Vagina (tissue), 2 donors: ENCODE results near the gene CCL13. TPM values are rescaled to one million over a fixed set of nuclear protein-coding genes. Genes with fewer than 3 reads are reported as not detected.

Source experiments
- DNase-seq, 2 donors: peaks; one replicate each; pipeline ENCODE4 v3.0.0-alpha.2; 2017; ENCODE audit errors: extremely low spot score in 2 of 2
- H3K27ac ChIP-seq: fragments of 200-600 bp; sonication (generic); one replicate; pipeline ENCODE4 v1.5.1; 2019
- H3K27me3 ChIP-seq: fragments of 200-600 bp; sonication (generic); one replicate; pipeline ENCODE4 v1.5.1; 2019
- H3K36me3 ChIP-seq, 2 donors: fragments of 200-600 bp; sonication (generic); one replicate each; pipeline ENCODE4 v1.5.1; 2017 to 2019
- H3K4me1 ChIP-seq: fragments of 200-600 bp; sonication (generic); one replicate; pipeline ENCODE4 v1.5.1; 2019
- H3K4me3 ChIP-seq, 2 donors: fragments of 200-600 bp; sonication (generic); 1 replicate in 1 of 2; 2 replicates in 1 of 2; pipeline ENCODE4 v1.5.1; 2016 to 2019
- H3K9me3 ChIP-seq: fragments of 200-600 bp; sonication (generic); one replicate; pipeline ENCODE4 v1.5.1; 2019
- CTCF ChIP-seq, 3 experiments: fragments of 450-650 bp in 2 of 3; fragments of 200-600 bp in 1 of 3; sonication (generic) in 1 of 3; IDR thresholded peaks; one replicate each; pipeline ENCODE4 v1.5.1; 2017 to 2019; ENCODE audit warnings: antibody characterized with exemption in 3 of 3, mild to moderate bottlenecking in 2 of 3, moderate library complexity in 2 of 3
- POLR2A ChIP-seq, 2 donors: fragments of 450-650 bp; IDR thresholded peaks; one replicate each; pipeline ENCODE4 v1.6.1; 2017; ENCODE audit warnings: antibody characterized with exemption in 2 of 2, mild to moderate bottlenecking in 2 of 2, moderate library complexity in 2 of 2
- POLR2AphosphoS5 ChIP-seq, 2 donors: sonication (generic); formaldehyde crosslinking; IDR thresholded peaks; one replicate each; pipeline ENCODE4 v1.9.0; 2017; ENCODE audit warnings: antibody characterized with exemption in 2 of 2, mild to moderate bottlenecking in 2 of 2, low read depth in 1 of 2; ENCODE audit not compliant: insufficient read depth in 1 of 2
- intact Hi-C: fragments of 100-400 bp; cut with DNase I; formaldehyde crosslinking; loops from one replicate; pipeline ENCODE4 v1.15.1; 2023
- total RNA-seq: library from RNA; depleted of rRNA; stranded (reverse); fragments of >200 nt; gene quantifications from one replicate; pipeline ENCODE4 v1.2.3, GENCODE V29; 2016

The CCL13 gene
- total RNA-seq, 1 donor from 2014 or later, result 2.2 TPM

DNA sequence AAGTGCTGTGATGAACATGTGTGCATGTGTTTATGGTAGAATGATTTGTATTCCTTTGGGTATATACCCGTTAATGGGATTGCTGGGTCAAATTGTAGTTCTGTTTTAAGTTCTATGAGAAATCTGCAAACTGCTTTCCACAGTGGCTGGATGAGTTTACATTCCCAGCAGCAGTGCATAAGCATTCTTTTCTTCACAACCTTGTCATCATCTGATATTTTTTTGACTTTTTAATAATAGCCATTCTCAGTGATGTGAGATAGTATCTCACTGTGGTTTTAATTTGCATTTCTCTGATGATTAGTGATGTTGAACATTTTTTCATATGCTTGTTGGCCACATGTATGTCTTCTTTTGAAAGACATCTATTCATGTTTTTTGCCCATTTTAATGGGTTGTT lies 18.6 kb upstream of the CCL13 start:
- intact Hi-C loops, result no loop called here
- no peak for DNase-seq
- no peak overlapping the region for H3K4me3 ChIP-seq
- no peaks in the 10 kb centered on the region for H3K9me3 ChIP-seq
- TF ChIP-seq POLR2AphosphoS5 (IDR thresholded peaks at IDR 0.05; ENCODE audit: insufficient read depth in 1 of 2, low read depth in 1 of 2) (no peak), POLR2A (IDR thresholded peaks at IDR 0.05) (no peak), CTCF (IDR thresholded peaks at IDR 0.05) (no peak)
- H3K36me3 ChIP-seq, result no peaks in the 10 kb centered on the region
- no peaks in the 10 kb centered on the region for H3K27me3 ChIP-seq
- H3K4me1 ChIP-seq, result no peaks in the 10 kb centered on the region
- no peak overlapping the region for H3K27ac ChIP-seq

- no peak for DNase-seq
- Histone ChIP-seq H3K4me3 (no peak overlapping the region), H3K27ac (no peak overlapping the region), H3K4me1 (no peaks in the 10 kb centered on the region), H3K36me3 (no peaks in the 10 kb centered on the region), H3K9me3 (no peaks in the 10 kb centered on the region), H3K27me3 (no peaks in the 10 kb centered on the region)
- intact Hi-C loops, result no loop called here
- no peak for TF ChIP-seq POLR2A (IDR thresholded peaks at IDR 0.05)
- TF ChIP-seq CTCF (IDR thresholded peaks at IDR 0.05), result no peak
- TF ChIP-seq POLR2AphosphoS5 (IDR thresholded peaks at IDR 0.05; ENCODE audit: insufficient read depth in 1 of 2, low read depth in 1 of 2), result no peak
Observed at GRCh38 chr17:34339138-34339770, 17.0 kb upstream of the CCL13 start.

GRCh38 chr17:34341916-34342315 lies 14.4 kb upstream of the CCL13 start:
- DNase-seq, result no peak
- H3K4me1 ChIP-seq, result no peaks in the 10 kb centered on the region
- no peaks in the 10 kb centered on the region for H3K27me3 ChIP-seq
- intact Hi-C loops, result no loop called here
- TF ChIP-seq POLR2A (IDR thresholded peaks at IDR 0.05) (no peak), CTCF (IDR thresholded peaks at IDR 0.05) (no peak), POLR2AphosphoS5 (IDR thresholded peaks at IDR 0.05; ENCODE audit: insufficient read depth in 1 of 2, low read depth in 1 of 2) (no peak)
- no peaks in the 10 kb centered on the region for H3K36me3 ChIP-seq
- H3K4me3 ChIP-seq, result no peak overlapping the region
- no peak overlapping the region for H3K27ac ChIP-seq
- no peaks in the 10 kb centered on the region for H3K9me3 ChIP-seq

DNA sequence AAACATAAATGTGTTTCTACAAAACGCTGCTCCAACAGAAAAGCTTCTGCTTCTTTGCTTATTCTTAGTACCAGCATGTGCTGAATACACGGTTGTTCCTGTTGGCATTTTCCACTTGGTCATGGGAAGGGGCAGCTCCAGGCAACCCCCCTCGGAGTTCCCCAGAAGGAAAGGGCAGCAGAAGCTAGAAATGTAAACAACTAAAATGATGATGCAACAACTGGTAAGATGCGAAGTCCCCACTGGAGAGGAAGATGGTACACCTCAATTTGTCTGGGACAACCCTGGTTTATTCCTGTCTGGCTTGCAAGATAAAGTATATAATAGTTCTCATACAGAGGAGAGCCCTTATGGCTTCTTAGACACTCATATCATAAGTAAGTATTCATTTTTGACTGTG lies 9.2 kb upstream of the CCL13 start:
- no peaks in the 10 kb centered on the region for H3K4me1 ChIP-seq
- TF ChIP-seq POLR2A (IDR thresholded peaks at IDR 0.05), result no peak
- TF ChIP-seq POLR2AphosphoS5 (IDR thresholded peaks at IDR 0.05; ENCODE audit: insufficient read depth in 1 of 2, low read depth in 1 of 2), result no peak
- no peak for TF ChIP-seq CTCF (IDR thresholded peaks at IDR 0.05)
- DNase-seq, result no peak
- no peak overlapping the region for H3K4me3 ChIP-seq
- H3K9me3 ChIP-seq, result no peaks in the 10 kb centered on the region
- no peaks in the 10 kb centered on the region for H3K27me3 ChIP-seq
- no peaks in the 10 kb centered on the region for H3K36me3 ChIP-seq
- no peak overlapping the region for H3K27ac ChIP-seq
- intact Hi-C loops, result no loop called here

DNA sequence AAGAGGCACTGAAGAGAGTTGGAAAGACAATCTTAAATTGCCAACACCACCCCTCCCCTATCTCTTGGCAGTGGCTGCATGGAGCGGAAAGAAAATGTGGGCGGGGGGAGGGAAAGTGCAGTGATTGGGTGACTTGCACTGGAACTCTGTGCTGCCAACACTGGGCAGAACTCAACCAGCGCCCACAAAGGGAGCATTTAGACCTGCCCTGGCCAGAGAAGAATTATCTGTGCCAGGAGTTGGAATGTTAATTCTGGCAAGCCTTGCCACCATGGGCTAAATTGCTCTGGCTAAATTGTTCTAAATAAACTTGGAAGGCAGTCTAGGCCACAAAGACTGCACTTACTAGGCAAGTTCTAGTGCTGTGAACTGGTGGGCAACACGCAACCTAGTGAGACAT lies 6.5 kb upstream of the CCL13 start:
- no peak overlapping the region for H3K4me3 ChIP-seq
- H3K4me1 ChIP-seq, result no peaks in the 10 kb centered on the region
- no peaks in the 10 kb centered on the region for H3K9me3 ChIP-seq
- no peak for DNase-seq
- no peak for TF ChIP-seq POLR2AphosphoS5 (IDR thresholded peaks at IDR 0.05; ENCODE audit: insufficient read depth in 1 of 2, low read depth in 1 of 2)
- TF ChIP-seq POLR2A (IDR thresholded peaks at IDR 0.05), result no peak
- no peak for TF ChIP-seq CTCF (IDR thresholded peaks at IDR 0.05)
- intact Hi-C loops, result no loop called here
- H3K27me3 ChIP-seq, result no peaks in the 10 kb centered on the region
- H3K36me3 ChIP-seq, result no peaks in the 10 kb centered on the region
- H3K27ac ChIP-seq, result no peak overlapping the region
